GM12892 (cell line): ENCODE measurements around the gene DTX3.
"Not testable (repeated sequence)": the region's sequence is repeated elsewhere in the genome, so short reads cannot be mapped to it uniquely, and the experiment has no call there.

Source experiments
- POLR2A ChIP-seq: IDR thresholded peaks from 2 replicates; pipeline ENCODE4 v1.6.1; 2011; ENCODE audit warnings: low read depth, low read length, control low read depth
- POLR2AphosphoS5 ChIP-seq: IDR thresholded peaks from 2 replicates; pipeline ENCODE4 v1.6.1; 2011; ENCODE audit warnings: low read depth, low read length, control low read depth
- TAF1 ChIP-seq: IDR thresholded peaks from 2 replicates; pipeline ENCODE4 v1.6.1; 2011; ENCODE audit warnings: low read depth, mild to moderate bottlenecking, control low read depth, low read length, borderline replicate concordance

DNA sequence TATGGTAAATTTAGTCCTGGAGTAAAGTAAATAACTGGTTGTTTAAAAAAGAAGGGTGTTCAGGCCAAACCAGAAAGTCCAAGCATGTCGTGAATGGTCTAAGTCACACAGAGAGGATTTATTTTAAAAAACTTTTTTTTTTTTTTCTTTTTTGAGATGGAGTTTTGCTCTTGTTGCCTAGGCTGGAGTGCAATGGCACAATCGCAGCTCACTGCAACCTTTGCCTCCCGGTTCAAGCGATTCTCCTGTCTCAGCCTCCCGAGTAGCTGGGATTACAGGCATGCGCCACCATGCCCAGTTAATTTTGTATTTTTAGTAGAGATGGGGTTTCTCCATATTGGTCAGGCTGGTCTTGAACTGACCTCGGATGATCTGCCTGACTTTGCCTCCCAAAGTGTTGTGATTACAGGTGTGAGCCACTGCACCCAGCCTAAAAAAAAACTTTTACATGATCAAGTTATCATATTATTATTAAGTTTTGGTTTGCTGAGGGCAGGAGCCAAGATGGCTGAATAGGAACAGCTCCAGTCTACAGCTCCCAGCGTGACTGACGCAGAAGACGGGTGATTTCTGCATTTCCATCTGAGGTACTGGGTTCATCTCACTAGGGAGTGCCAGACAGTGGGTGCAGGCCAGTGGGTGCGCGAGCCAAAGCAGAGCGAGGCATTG is 41.5 kb downstream of the DTX3 start:
- not testable (repeated sequence) for TF ChIP-seq POLR2A, POLR2AphosphoS5, TAF1
